HepG2 (cell line): ENCODE measurements around the gene KIZ. TPM values are rescaled to one million over a fixed set of nuclear protein-coding genes. Genes with fewer than 3 reads are reported as not detected.
A peak's percentile ranks its signal among the peaks of the same experiment; 100 is the strongest.

ENCODE experiments used
- ATAC-seq: fragments of 200-7000 bp; cut with Tn5 transposase; 3 replicates; pipeline ENCODE4 v1.9.1; 2020; ENCODE audit warnings: mild to moderate bottlenecking, moderate library complexity
- BruUV-seq: library from RNA; stranded (reverse); fragments of 400-500 nt; replicated peaks from 2 replicates; lab custom pipeline; 2021; lab: Mats Ljungman, UMichigan
- CTCF ChIA-PET: fragments of 300-600 bp; formaldehyde crosslinking; extraction: SDS; loops from one replicate; lab custom pipeline; 2021; ENCODE audit warnings: low total read pairs, inconsistent platforms, low intra/inter-chr PET ratio; lab: Yijun Ruan, JAX
- POLR2A ChIA-PET: fragments of 350-600 bp; sonication (Branson Sonifier 250); formaldehyde crosslinking; loops from one replicate; lab custom pipeline; 2020; ENCODE audit warnings: antibody characterized with exemption, inconsistent platforms; lab: Yijun Ruan, JAX
- DNase-seq: peaks from one replicate; pipeline ENCODE4 v3.0.0-alpha.2; 2015; ENCODE audit warnings: low spot score
- FAIRE-seq: peaks from 3 replicates; lab custom pipeline; 2011; peaks lifted over from hg19 to GRCh38; lab: Jason Lieb, UNC
- H2AFZ ChIP-seq: one replicate; pipeline ENCODE4 v1.6.1; 2011; ENCODE audit warnings: low read length, inconsistent platforms
- H3K27ac ChIP-seq: fragments of 300-600 bp; 3 replicates; pipeline ENCODE4 v1.8.0; 2011; ENCODE audit warnings: mixed run types, mild to moderate bottlenecking, mixed read lengths, low read length, inconsistent platforms; ENCODE audit not compliant: insufficient read depth; ENCODE audit errors: extremely low read length
- H3K27me3 ChIP-seq, 2 experiments: fragments of 200-600 bp in 1 of 2; 2 replicates in 1 of 2; 3 replicates in 1 of 2; pipeline versions ENCODE4 v1.6.0 to v1.8.0; 2011; ENCODE audit warnings: low read length in 2 of 2, mild to moderate bottlenecking in 2 of 2, moderate library complexity in 2 of 2, inconsistent platforms in 1 of 2; ENCODE audit not compliant: insufficient read depth in 2 of 2, control insufficient read depth in 1 of 2
- H3K36me3 ChIP-seq, 2 experiments: fragments of 200-600 bp in 1 of 2; replicated peaks in 1 of 2; 2 replicates in 1 of 2; 3 replicates in 1 of 2; pipeline versions ENCODE4 v1.5.1 to v1.8.0; 2011; ENCODE audit warnings: low read length in 2 of 2, inconsistent platforms in 1 of 2; ENCODE audit not compliant: insufficient read depth in 2 of 2, control insufficient read depth in 1 of 2
- H3K4me1 ChIP-seq: 2 replicates; pipeline ENCODE4 v1.5.1; 2012; ENCODE audit warnings: low read length, inconsistent platforms; ENCODE audit not compliant: insufficient read depth
- H3K4me2 ChIP-seq: 2 replicates; pipeline ENCODE4 v1.6.0; 2011; ENCODE audit warnings: low read depth, low read length, inconsistent platforms
- H3K4me3 ChIP-seq, 3 experiments: fragments of 200-600 bp in 1 of 3; sonication (generic), shearing (Covaris generic) in 1 of 3; replicated peaks in 1 of 3; 2 replicates each; pipeline ENCODE4 v1.5.1; 2011 to 2016; ENCODE audit warnings: low read length in 3 of 3, inconsistent platforms in 2 of 3, low read depth in 2 of 3, mild to moderate bottlenecking in 2 of 3, control low read depth in 1 of 3, mixed read lengths in 1 of 3; ENCODE audit not compliant: insufficient read depth in 1 of 3
- H3K79me2 ChIP-seq: one replicate; pipeline ENCODE4 v1.6.1; 2011; ENCODE audit warnings: low read length, inconsistent platforms; ENCODE audit not compliant: insufficient read depth
- H3K9ac ChIP-seq: 2 replicates; pipeline ENCODE4 v1.6.0; 2011; ENCODE audit warnings: mild to moderate bottlenecking, low read depth, low read length, inconsistent platforms; ENCODE audit not compliant: insufficient read depth
- H3K9me3 ChIP-seq: 2 replicates; pipeline ENCODE4 v1.5.1; 2012; ENCODE audit warnings: mild to moderate bottlenecking, low read length
- H4K20me1 ChIP-seq: 2 replicates; pipeline ENCODE4 v1.6.0; 2011; ENCODE audit warnings: inconsistent platforms, mild to moderate bottlenecking, low read length, moderate library complexity; ENCODE audit not compliant: insufficient read depth
- GABPB1 ChIP-seq: IDR thresholded peaks from 2 replicates; pipeline ENCODE4 v1.6.1; 2016; ENCODE audit warnings: mild to moderate bottlenecking, missing genetic modification reagents, moderate library complexity, missing compliant biosample characterization
- HNRNPL ChIP-seq: fragments of 200-400 bp; formaldehyde crosslinking; IDR thresholded peaks from 2 replicates; pipeline ENCODE4 v1.6.1; 2017; ENCODE audit warnings: mild to moderate bottlenecking, low read depth, low read length
- JUN ChIP-seq: sonication (generic); formaldehyde crosslinking; IDR thresholded peaks from 2 replicates; pipeline ENCODE4 v1.4.0; 2020; ENCODE audit warnings: mild to moderate bottlenecking, missing genetic modification reagents
- NR2F1 ChIP-seq, 2 experiments: fragments of 450-650 bp in 1 of 2; formaldehyde crosslinking in 1 of 2; IDR thresholded peaks; 2 replicates each; pipeline versions ENCODE4 v1.5.0 to v1.6.1; 2016 to 2020; ENCODE audit warnings: mild to moderate bottlenecking in 1 of 2, missing compliant biosample characterization in 1 of 2, missing genetic modification reagents in 1 of 2, moderate library complexity in 1 of 2
- ONECUT2 ChIP-seq: sonication (generic); formaldehyde crosslinking; IDR thresholded peaks from 2 replicates; pipeline ENCODE4 v1.4.0; 2020; ENCODE audit warnings: missing genetic modification reagents
- PPARG ChIP-seq: conservative IDR thresholded peaks from 2 replicates; pipeline ENCODE4 v1.6.1; 2016; ENCODE audit warnings: missing biosample characterization, missing genetic modification reagents
- SAP130 ChIP-seq: IDR thresholded peaks from 2 replicates; pipeline ENCODE4 v1.6.1; 2016; ENCODE audit warnings: low read depth
- SP1 ChIP-seq, 2 experiments: fragments of 450-650 bp in 1 of 2; sonication (generic) in 1 of 2; formaldehyde crosslinking in 1 of 2; IDR thresholded peaks; 2 replicates each; pipeline versions ENCODE4 v1.4.0 to v1.6.1; 2016 to 2020; ENCODE audit warnings: missing genetic modification reagents in 1 of 2
- ZNF350 ChIP-seq: sonication (generic); formaldehyde crosslinking; IDR thresholded peaks from 2 replicates; pipeline ENCODE4 v1.4.0; 2020; ENCODE audit warnings: mild to moderate bottlenecking, low read depth, missing genetic modification reagents, borderline replicate concordance
- ZNF761 ChIP-seq: sonication (generic); formaldehyde crosslinking; conservative IDR thresholded peaks from 2 replicates; pipeline ENCODE4 v1.4.0; 2020; ENCODE audit warnings: mild to moderate bottlenecking, missing genetic modification reagents
- ZSCAN12 ChIP-seq: sonication (generic); formaldehyde crosslinking; IDR thresholded peaks from 2 replicates; pipeline ENCODE4 v1.9.0; 2021; ENCODE audit warnings: mild to moderate bottlenecking, missing genetic modification reagents
- WGBS: methylation state at CpG from one replicate; pipeline ENCODE4 v1.1.6; 2017; ENCODE audit warnings: low lambda C conversion rate; 5-methylcytosine and 5-hydroxymethylcytosine counted together
- in situ Hi-C: cut with HindIII; loops from 2 replicates; pipeline ENCODE4 v1.10.0; 2017; ENCODE audit warnings: low pct_unique_long_range_greater_than_20kb; ENCODE audit not compliant: extremely low pct_ligation_motif_present
- intact Hi-C: fragments of 100-400 bp; cut with micrococcal nuclease; formaldehyde crosslinking; loops from one replicate; pipeline ENCODE4 v1.10.0; 2022; ENCODE audit not compliant: unreplicated experiment
- polyA plus RNA-seq, 8 experiments: library from polyadenylated mRNA; depleted of rRNA in 3 of 8; stranded (reverse) in 7 of 8; unstranded in 1 of 8; fragments of >200 nt; fragmentation: Illumina TruSeq in 4 of 8; extraction: Trizol in 4 of 8; gene quantifications; 2 replicates each; pipeline versions ENCODE4 v1.2.1 to v1.2.3, GENCODE V29; 2011 to 2016; ENCODE audit warnings: low read depth in 4 of 8, missing spikeins in 1 of 8, mixed read lengths in 1 of 8; ENCODE audit not compliant: insufficient read depth in 1 of 8
- total RNA-seq, 5 experiments: library from RNA; depleted of rRNA; stranded (reverse); fragments of >200 nt; fragmentation: Illumina TruSeq; extraction: Trizol; gene quantifications; 2 replicates each; pipeline ENCODE4 v1.2.3, GENCODE V29; 2016; ENCODE audit warnings: low read depth in 1 of 5
- TF ChIP-seq, protein P1 (sequence below): IDR thresholded peaks from 2 replicates; pipeline ENCODE4 v1.6.1; 2016; ENCODE audit warnings: control low read depth
- TF ChIP-seq, protein P2 (sequence below): sonication (generic); formaldehyde crosslinking; IDR thresholded peaks from 2 replicates; pipeline ENCODE4 v1.5.1; 2020; ENCODE audit warnings: mild to moderate bottlenecking, missing genetic modification reagents
- TF ChIP-seq, protein P3 (sequence below): sonication (generic); formaldehyde crosslinking; conservative IDR thresholded peaks from 2 replicates; pipeline ENCODE4 v1.4.0; 2020; ENCODE audit warnings: missing genetic modification reagents
- TF ChIP-seq, protein P4 (sequence below): sonication (generic); IDR thresholded peaks from 2 replicates; pipeline ENCODE4 v1.6.1; 2016; ENCODE audit warnings: low read depth, borderline replicate concordance

KIZ gene
- total and polyA plus RNA-seq, 2 of the 13 experiments (the other 11 are each of a cell fraction or from before 2014, with no cell fraction given) = 46.3 to 114 TPM

DNA sequence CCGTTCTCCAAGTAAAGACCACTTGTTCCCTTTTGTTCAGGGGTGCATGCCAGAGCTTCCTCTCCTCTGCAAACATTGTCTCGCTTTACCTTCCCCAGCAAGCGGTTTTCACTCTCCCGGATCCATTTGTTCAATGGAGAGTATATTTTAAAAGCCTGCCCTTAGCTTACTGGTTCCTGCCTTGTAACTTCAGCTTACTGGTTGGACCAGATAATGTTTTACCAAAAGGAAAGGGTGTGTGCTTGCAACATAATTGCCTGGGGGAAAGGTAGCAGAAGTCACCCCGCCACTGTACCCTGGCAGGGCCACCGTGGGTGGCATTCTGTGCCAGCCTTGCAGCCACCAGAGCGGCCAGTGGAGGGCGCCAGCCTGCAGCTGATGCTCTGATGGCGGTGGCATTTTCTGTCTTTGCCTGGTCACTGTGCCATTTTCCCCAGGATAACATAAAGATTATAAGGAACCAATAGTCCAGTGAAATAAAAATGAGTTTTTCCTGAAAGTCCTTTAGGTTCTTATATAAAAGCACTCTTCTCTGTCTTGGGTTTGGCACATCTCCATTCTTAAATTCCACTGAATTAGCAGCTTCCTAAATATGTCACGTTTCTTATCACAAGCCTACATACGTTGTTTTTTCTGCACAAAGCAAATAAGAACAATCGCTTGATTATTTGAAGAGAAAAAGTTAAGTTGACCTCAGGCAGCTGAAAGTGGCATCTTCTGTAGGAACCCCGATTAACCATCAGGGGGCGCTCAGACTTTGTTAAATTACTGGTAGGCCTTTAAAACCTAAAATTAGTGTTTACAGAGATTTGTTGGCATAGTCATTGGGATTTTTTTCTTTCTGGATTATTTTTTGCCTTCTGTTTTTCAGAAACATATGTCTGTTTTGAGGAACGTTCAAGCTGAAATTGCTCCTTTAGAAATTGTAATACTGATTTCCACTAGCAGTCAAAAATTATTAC, 109.9 kb downstream of the KIZ start:
- ChIA-PET POLR2A (interaction anchor here (1.0 kb wide), 1 partner anchor 67 kb away, joined by 3 read pairs; the partner anchor contains the start of gene XRN2), CTCF (interaction anchor here (0.7 to 7.3 kb wide), 13 partner anchors 65 to 399 kb away, joined by 3 to 181 read pairs (median 3); no protein-coding TSS in a partner anchor)
- ATAC-seq (peak; percentile 88), DNase-seq (peak; percentile 77), FAIRE-seq (peak; percentile 47)
- Histone ChIP-seq H3K79me2 (no peaks in the 10 kb centered on the region), H4K20me1 (peaks cover 6% of the 10 kb centered on the region), H2AFZ (no peak overlapping the region), H3K4me3 (no peak overlapping the region), H3K4me1 (peaks cover 6% of the 10 kb centered on the region; the same call in 1 of the 2 replicates), H3K4me2 (no peak overlapping the region), H3K36me3 (peaks cover 13 to 59% of the 10 kb centered on the region in 2 experiments), H3K27ac (no peak overlapping the region), H3K9ac (no peak overlapping the region), H3K27me3 (no peaks in the 10 kb centered on the region), H3K9me3 (no peaks in the 10 kb centered on the region)
- intact Hi-C loops (loop anchor here (1.0 to 5.0 kb wide), 8 partner anchors 67 to 398 kb away; partner anchors contain the start of gene XRN2), in situ Hi-C loops (loop anchor here (5.0 to 10.0 kb wide), 2 partner anchors 267 to 371 kb away; no protein-coding TSS in a partner anchor)
- BruUV-seq = no TSS peak
- 50% methylated on average over 15 of the region's 15 CpGs for WGBS
- TF ChIP-seq SAP130 (no peak), ZNF350 (0 out of 2 replicates have a peak, but pooled peaks have one; percentile 30), ZSCAN12 (CRISPR knock-in tag) (0 out of 2 replicates have a peak, but pooled peaks have one; percentile 22), GABPB1 (CRISPR knock-in tag) (0 out of 2 replicates have a peak, but pooled peaks have one; percentile 28), ZNF761 (CRISPR knock-in tag) (no peak), NR2F1 (CRISPR knock-in tag; IDR thresholded peaks at IDR 0.05) (peak in 1 of 2 experiments; percentile 34; a peak in 1 of 4 replicates), PPARG (CRISPR knock-in tag) (0 out of 2 replicates have a peak, but pooled peaks have one; percentile 14), ONECUT2 (CRISPR knock-in tag) (peak; percentile 19; the same call in 1 of the 2 replicates), HNRNPL (peak; percentile 100), SP1 (IDR thresholded peaks at IDR 0.05) (no peak), SP1 (CRISPR knock-in tag; IDR thresholded peaks at IDR 0.05) (0 out of 2 replicates have a peak, but pooled peaks have one; percentile 35), JUN (CRISPR knock-in tag) (no peak)
- TF ChIP-seq, protein P1, sequence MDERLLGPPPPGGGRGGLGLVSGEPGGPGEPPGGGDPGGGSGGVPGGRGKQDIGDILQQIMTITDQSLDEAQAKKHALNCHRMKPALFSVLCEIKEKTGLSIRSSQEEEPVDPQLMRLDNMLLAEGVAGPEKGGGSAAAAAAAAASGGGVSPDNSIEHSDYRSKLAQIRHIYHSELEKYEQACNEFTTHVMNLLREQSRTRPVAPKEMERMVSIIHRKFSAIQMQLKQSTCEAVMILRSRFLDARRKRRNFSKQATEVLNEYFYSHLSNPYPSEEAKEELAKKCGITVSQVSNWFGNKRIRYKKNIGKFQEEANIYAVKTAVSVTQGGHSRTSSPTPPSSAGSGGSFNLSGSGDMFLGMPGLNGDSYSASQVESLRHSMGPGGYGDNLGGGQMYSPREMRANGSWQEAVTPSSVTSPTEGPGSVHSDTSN = no peak
- TF ChIP-seq, protein P2, sequence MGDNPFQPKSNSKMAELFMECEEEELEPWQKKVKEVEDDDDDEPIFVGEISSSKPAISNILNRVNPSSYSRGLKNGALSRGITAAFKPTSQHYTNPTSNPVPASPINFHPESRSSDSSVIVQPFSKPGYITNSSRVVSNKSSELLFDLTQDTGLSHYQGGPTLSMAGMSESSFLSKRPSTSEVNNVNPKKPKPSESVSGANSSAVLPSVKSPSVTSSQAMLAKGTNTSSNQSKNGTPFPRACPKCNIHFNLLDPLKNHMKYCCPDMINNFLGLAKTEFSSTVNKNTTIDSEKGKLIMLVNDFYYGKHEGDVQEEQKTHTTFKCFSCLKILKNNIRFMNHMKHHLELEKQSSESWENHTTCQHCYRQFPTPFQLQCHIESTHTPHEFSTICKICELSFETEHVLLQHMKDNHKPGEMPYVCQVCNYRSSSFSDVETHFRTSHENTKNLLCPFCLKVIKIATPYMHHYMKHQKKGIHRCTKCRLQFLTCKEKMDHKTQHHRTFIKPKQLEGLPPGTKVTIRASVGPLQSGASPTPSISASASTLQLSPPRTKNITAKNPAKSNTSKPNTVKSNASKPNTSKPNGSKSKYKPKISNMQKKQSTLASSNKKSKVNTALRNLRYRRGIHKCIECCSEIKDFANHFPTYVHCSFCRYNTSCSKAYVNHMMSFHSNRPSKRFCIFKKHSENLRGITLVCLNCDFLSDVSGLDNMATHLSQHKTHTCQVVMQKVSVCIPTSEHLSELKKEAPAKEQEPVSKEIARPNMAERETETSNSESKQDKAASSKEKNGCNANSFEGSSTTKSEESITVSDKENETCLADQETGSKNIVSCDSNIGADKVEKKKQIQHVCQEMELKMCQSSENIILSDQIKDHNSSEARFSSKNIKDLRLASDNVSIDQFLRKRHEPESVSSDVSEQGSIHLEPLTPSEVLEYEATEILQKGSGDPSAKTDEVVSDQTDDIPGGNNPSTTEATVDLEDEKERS (CRISPR knock-in tag) = peak; percentile 50; the same call in 1 of the 2 replicates
- TF ChIP-seq, protein P3, sequence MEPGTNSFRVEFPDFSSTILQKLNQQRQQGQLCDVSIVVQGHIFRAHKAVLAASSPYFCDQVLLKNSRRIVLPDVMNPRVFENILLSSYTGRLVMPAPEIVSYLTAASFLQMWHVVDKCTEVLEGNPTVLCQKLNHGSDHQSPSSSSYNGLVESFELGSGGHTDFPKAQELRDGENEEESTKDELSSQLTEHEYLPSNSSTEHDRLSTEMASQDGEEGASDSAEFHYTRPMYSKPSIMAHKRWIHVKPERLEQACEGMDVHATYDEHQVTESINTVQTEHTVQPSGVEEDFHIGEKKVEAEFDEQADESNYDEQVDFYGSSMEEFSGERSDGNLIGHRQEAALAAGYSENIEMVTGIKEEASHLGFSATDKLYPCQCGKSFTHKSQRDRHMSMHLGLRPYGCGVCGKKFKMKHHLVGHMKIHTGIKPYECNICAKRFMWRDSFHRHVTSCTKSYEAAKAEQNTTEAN (CRISPR knock-in tag) = peak; percentile 57; the same call in 1 of the 2 replicates
- TF ChIP-seq, protein P4, sequence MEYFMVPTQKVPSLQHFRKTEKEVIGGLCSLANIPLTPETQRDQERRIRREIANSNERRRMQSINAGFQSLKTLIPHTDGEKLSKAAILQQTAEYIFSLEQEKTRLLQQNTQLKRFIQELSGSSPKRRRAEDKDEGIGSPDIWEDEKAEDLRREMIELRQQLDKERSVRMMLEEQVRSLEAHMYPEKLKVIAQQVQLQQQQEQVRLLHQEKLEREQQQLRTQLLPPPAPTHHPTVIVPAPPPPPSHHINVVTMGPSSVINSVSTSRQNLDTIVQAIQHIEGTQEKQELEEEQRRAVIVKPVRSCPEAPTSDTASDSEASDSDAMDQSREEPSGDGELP = peak; percentile 68
